GM10266 (cell line): Measurements from ENCODE around the gene HOXD1.

Source experiments
- DNase-seq: peaks from one replicate; pipeline ENCODE4 v3.0.0; 2012; ENCODE audit errors: extremely low spot score
- CTCF ChIP-seq: IDR thresholded peaks from 2 replicates; pipeline ENCODE4 v1.5.1; 2012; ENCODE audit warnings: mild to moderate bottlenecking, low read depth; ENCODE audit not compliant: control insufficient read depth, insufficient read depth; ENCODE audit errors: missing control alignments

The HOXD1 gene

GRCh38 chr2:176164201-176164600 lies 24.3 kb upstream of the HOXD1 start:
- DNase-seq: no peak
- TF ChIP-seq CTCF: no peak

- no peak for DNase-seq
- TF ChIP-seq CTCF: no peak
These were observed 23.7 kb upstream of the HOXD1 start for GRCh38 chr2:176164611-176165369.

- DNase-seq: no peak
- TF ChIP-seq CTCF: no peak
These were observed 23.0 kb upstream of the HOXD1 start for GRCh38 chr2:176165370-176166050.

GRCh38 chr2:176166272-176166671 lies 22.2 kb upstream of the HOXD1 start:
- no peak for DNase-seq
- TF ChIP-seq CTCF: no peak

GRCh38 chr2:176167398-176167797 lies 21.1 kb upstream of the HOXD1 start:
- TF ChIP-seq CTCF: no peak
- no peak for DNase-seq

GRCh38 chr2:176169181-176169580 lies 19.3 kb upstream of the HOXD1 start:
- TF ChIP-seq CTCF: no peak
- no peak for DNase-seq

- DNase-seq: no peak
- TF ChIP-seq CTCF: no peak
These were observed 18.8 kb upstream of the HOXD1 start for GRCh38 chr2:176169711-176170110.
